KMS-11 (cell line): ENCODE data around the gene IL26.

ENCODE experiments used
- H2AFZ ChIP-seq: fragments of 200-600 bp; sonication (generic); 2 replicates; pipeline ENCODE4 v1.6.1; 2016; ENCODE audit warnings: antibody characterized with exemption, mixed run types, low read depth
- H3K27ac ChIP-seq: fragments of 200-600 bp; sonication (generic); 2 replicates; pipeline ENCODE4 v1.6.1; 2016; ENCODE audit warnings: mild to moderate bottlenecking, mixed run types
- H3K27me3 ChIP-seq: fragments of 200-600 bp; sonication (generic); 2 replicates; pipeline ENCODE4 v1.6.1; 2017; ENCODE audit warnings: mild to moderate bottlenecking, low read depth, mixed run types, moderate library complexity; ENCODE audit not compliant: insufficient read depth
- H3K36me3 ChIP-seq: fragments of 200-600 bp; sonication (generic); 2 replicates; pipeline ENCODE4 v1.6.1; 2017; ENCODE audit warnings: mild to moderate bottlenecking, mixed run types; ENCODE audit not compliant: insufficient read depth
- H3K4me1 ChIP-seq: fragments of 200-600 bp; sonication (generic); 2 replicates; pipeline ENCODE4 v1.6.1; 2016; ENCODE audit warnings: mild to moderate bottlenecking, low read depth, mixed run types; ENCODE audit not compliant: poor library complexity, severe bottlenecking
- H3K4me2 ChIP-seq: fragments of 200-600 bp; sonication (generic); 2 replicates; pipeline ENCODE4 v1.7.0; 2016; ENCODE audit warnings: mild to moderate bottlenecking, mixed run types
- H3K4me3 ChIP-seq: fragments of 200-600 bp; sonication (generic); IDR thresholded peaks from 2 replicates; pipeline ENCODE4 v1.6.1; 2017; ENCODE audit warnings: low read depth, low read length, mixed read lengths; ENCODE audit not compliant: insufficient read depth
- H3K79me2 ChIP-seq: fragments of 200-600 bp; sonication (generic); 2 replicates; pipeline ENCODE4 v1.6.1; 2016; ENCODE audit warnings: low read depth, mixed run types; ENCODE audit not compliant: insufficient read depth
- H3K9ac ChIP-seq: fragments of 200-600 bp; sonication (generic); 2 replicates; pipeline ENCODE4 v1.6.1; 2016; ENCODE audit warnings: mild to moderate bottlenecking, mixed run types
- H4K20me1 ChIP-seq: fragments of 200-600 bp; sonication (generic); 2 replicates; pipeline ENCODE4 v1.6.1; 2016; ENCODE audit warnings: mild to moderate bottlenecking, mixed run types; ENCODE audit not compliant: insufficient read depth
- CTCF ChIP-seq: fragments of 200-600 bp; sonication (generic); conservative IDR thresholded peaks from 2 replicates; pipeline ENCODE4 v1.6.1; 2017; ENCODE audit warnings: low read depth, mild to moderate bottlenecking, antibody characterized with exemption, low read length, moderate library complexity, mixed read lengths

Gene IL26

GRCh38 chr12:68173792-68174191, 51.8 kb downstream of the IL26 start:
- no peak for TF ChIP-seq CTCF
- Histone ChIP-seq H3K4me1 (peaks cover 13% of the 10 kb centered on the region), H3K9ac (no peak overlapping the region), H2AFZ (no peak overlapping the region), H3K4me3 (no peak overlapping the region), H3K4me2 (no peak overlapping the region), H3K27me3 (no peaks in the 10 kb centered on the region), H3K36me3 (no peaks in the 10 kb centered on the region), H3K27ac (no peak overlapping the region), H3K79me2 (no peaks in the 10 kb centered on the region), H4K20me1 (no peaks in the 10 kb centered on the region)

- Histone ChIP-seq H3K4me3 (no peak overlapping the region), H3K79me2 (no peaks in the 10 kb centered on the region), H3K36me3 (no peaks in the 10 kb centered on the region), H3K27me3 (no peaks in the 10 kb centered on the region), H3K4me1 (peaks cover 7% of the 10 kb centered on the region), H3K27ac (no peak overlapping the region), H4K20me1 (no peaks in the 10 kb centered on the region), H3K4me2 (no peak overlapping the region), H2AFZ (no peak overlapping the region), H3K9ac (no peak overlapping the region)
- TF ChIP-seq CTCF: no peak
Observed at GRCh38 chr12:68170726-68171125, 54.9 kb downstream of the IL26 start.

GRCh38 chr12:68169213-68169889, 56.3 kb downstream of the IL26 start:
- Histone ChIP-seq H3K36me3 (no peaks in the 10 kb centered on the region), H3K9ac (no peak overlapping the region), H2AFZ (no peak overlapping the region), H3K4me2 (no peak overlapping the region), H4K20me1 (no peaks in the 10 kb centered on the region), H3K4me3 (no peak overlapping the region), H3K79me2 (no peaks in the 10 kb centered on the region), H3K27me3 (no peaks in the 10 kb centered on the region), H3K4me1 (no peaks in the 10 kb centered on the region), H3K27ac (no peak overlapping the region)
- no peak for TF ChIP-seq CTCF

GRCh38 chr12:68166317-68166831, 59.2 kb downstream of the IL26 start:
- TF ChIP-seq CTCF: no peak
- Histone ChIP-seq H3K36me3 (no peaks in the 10 kb centered on the region), H3K4me3 (no peak overlapping the region), H3K9ac (no peak overlapping the region), H3K79me2 (no peaks in the 10 kb centered on the region), H4K20me1 (no peaks in the 10 kb centered on the region), H2AFZ (no peak overlapping the region), H3K4me2 (no peak overlapping the region), H3K4me1 (no peaks in the 10 kb centered on the region), H3K27me3 (peaks cover 13% of the 10 kb centered on the region; the same call in 1 of the 2 replicates), H3K27ac (no peak overlapping the region)
